Ishikawa (cell line): ENCODE measurements around the gene CBLL1.

Source experiments
- CREB1 ChIP-seq: IDR thresholded peaks from 2 replicates; pipeline ENCODE4 v1.6.1; 2012; ENCODE audit warnings: low read depth
- TF ChIP-seq, protein P1 (sequence below): IDR thresholded peaks from 2 replicates; pipeline ENCODE4 v1.6.1; 2012; ENCODE audit warnings: low read depth, mild to moderate bottlenecking

DNA sequence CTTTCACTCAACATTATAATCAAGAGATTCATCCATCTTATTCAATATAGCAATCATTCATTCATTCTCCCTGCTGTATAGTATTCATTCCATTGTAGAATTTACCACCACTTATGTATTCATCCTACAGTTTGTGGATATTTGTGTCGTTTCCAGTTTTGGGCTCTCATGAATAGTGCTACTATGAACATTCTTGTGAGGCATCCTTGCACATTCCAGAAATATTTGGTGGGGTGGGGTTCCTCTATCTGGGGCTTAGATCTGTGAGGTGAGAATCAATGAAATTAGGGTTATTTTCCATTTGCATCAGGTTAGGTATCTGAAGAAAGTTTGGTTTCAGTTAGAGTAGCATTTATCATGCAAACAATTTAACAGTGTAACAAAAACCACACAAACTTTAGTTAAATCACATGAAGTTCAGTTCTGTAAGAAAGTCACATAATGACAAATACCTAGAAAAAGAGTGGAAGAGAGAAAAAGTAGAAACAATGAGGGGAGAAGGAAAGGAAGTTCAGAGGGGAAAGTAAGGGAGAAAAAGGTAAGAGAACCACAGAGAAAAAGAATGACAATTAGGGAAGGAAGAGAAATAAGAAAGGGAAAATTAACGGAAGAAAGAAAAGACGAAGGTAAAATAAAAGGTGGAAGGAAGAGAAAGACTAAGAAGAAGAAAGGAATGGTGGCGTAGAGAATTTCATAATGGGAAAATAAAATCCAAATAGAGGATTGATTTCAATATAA lies 25.3 kb upstream of the CBLL1 start:
- TF ChIP-seq CREB1 = no peak
- TF ChIP-seq, protein P1, sequence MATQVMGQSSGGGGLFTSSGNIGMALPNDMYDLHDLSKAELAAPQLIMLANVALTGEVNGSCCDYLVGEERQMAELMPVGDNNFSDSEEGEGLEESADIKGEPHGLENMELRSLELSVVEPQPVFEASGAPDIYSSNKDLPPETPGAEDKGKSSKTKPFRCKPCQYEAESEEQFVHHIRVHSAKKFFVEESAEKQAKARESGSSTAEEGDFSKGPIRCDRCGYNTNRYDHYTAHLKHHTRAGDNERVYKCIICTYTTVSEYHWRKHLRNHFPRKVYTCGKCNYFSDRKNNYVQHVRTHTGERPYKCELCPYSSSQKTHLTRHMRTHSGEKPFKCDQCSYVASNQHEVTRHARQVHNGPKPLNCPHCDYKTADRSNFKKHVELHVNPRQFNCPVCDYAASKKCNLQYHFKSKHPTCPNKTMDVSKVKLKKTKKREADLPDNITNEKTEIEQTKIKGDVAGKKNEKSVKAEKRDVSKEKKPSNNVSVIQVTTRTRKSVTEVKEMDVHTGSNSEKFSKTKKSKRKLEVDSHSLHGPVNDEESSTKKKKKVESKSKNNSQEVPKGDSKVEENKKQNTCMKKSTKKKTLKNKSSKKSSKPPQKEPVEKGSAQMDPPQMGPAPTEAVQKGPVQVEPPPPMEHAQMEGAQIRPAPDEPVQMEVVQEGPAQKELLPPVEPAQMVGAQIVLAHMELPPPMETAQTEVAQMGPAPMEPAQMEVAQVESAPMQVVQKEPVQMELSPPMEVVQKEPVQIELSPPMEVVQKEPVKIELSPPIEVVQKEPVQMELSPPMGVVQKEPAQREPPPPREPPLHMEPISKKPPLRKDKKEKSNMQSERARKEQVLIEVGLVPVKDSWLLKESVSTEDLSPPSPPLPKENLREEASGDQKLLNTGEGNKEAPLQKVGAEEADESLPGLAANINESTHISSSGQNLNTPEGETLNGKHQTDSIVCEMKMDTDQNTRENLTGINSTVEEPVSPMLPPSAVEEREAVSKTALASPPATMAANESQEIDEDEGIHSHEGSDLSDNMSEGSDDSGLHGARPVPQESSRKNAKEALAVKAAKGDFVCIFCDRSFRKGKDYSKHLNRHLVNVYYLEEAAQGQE = no peak
